Activated CD8-positive, alpha-beta memory T cell treated with anti-CD3 and anti-CD28 coated beads, Interleukin-2, amount 50 U/mL, for 1 hour (primary cell): ENCODE results near the gene NIPAL3.

Source experiments
- DNase-seq: peaks from one replicate; pipeline ENCODE4 v3.0.0-alpha.2; 2020; ENCODE audit errors: extremely low read depth

The NIPAL3 gene

DNA sequence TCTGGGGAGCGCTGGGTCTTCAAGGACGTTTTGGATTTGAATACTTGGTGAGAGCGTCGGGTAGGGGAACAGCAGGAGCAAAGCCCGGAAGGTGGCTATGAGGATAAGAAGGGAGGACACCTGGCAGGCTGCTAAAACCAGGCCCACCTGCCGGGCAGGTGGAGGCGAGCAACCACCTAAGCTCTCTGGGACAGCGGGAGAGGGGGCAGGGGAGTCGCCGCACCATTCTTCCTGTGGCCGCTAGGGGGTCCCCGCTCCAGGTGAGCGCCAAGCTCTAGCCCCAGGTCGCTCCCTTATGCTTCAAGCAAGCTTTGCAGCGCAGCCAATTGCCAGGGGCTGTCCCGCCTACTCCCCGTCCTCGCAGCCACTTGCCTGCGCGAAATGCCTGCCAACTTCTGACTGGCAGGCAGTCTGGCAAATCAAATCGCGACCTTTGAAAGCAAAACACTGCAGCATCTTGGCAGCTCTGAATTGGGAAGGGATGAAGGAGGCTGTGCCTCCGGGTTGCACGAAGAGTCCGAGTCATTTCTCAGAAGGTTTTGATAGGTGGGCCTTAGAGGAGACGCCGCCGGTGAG, at the start of gene NIPAL3:
NIPAL3 (plus strand) TSS at position 469 of the 576 bp plus-strand sequence. CDS start 3,746 bp downstream, outside the sequence.
- DNase-seq: peak; percentile 97

DNA sequence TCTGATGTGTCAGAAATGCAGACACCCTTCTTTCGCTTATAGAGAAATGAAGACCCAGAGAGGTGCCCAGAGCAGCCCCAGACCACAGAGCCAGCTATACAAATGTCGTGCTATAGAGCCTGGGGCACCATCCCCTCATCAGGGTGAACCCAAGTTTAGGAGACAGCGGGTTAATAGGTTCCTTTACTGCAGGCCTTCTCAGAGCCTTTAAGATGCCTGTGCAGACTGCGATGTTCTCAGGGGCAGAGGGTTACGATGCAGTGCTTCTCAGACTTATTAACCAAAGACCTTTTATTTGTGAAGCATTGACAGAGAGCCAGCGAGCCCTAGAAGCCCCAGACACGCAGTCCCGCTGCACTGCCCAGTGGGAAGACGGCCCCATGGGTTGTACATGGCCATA, 48.9 kb upstream of the NIPAL3 start:
- no peak for DNase-seq

DNA sequence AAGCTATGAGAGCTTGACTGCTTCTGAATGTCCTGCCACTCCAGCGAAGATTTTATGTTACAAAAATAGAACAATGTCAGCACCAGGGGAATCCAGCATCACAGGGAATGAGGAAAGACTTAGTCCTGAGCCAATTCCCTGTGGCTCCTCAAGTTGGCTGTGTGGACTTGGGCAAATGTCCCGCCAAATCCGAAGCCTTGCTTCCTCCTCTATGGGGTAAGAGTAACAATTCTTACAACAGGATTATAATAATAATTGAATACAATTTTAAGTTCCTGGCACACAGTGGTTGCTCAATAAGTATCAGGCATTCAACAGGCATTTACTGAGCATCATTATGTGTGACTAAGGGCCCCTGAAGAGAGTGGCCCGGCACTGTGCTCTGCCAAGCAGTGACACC, 46.4 kb upstream of the NIPAL3 start:
- no peak for DNase-seq

DNA sequence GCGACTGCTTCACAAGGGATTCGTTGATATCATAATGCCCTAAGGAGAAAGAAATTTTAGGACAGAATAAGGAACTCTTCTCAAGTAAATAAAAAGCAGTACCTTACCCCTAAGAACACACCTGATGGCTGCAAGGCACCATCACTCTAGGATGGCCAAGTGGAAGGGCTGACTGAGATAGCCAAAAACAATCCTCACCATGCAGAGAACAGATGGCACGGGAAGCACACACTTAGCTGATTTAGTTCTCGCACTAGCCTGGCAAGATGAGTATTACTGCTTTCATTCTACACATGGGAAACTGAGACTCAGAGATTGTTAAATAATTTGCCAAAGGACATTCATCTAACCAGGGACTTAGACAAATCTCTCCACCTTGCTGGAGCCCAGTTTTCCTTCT, 45.8 kb upstream of the NIPAL3 start:
- no peak for DNase-seq

DNA sequence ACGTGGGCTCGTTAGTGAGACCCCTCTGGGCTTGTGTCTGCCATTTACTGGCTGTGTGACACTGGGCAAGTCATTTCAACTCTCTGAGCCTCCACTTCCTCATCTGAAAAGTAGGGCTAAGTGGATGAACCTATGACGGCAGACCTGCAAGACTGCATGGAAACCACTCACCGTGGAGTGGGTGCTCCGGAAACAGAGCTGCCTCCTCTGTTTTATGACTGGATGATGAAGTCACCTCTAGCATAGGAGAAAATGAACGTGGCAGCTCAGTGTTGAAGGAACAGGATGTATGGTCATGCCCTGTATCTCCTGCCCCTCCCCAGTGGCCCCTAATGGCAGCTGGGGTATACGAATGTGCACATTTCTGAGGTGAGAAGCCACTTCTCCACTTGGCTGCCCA, 42.6 kb upstream of the NIPAL3 start:
- no peak for DNase-seq

DNA sequence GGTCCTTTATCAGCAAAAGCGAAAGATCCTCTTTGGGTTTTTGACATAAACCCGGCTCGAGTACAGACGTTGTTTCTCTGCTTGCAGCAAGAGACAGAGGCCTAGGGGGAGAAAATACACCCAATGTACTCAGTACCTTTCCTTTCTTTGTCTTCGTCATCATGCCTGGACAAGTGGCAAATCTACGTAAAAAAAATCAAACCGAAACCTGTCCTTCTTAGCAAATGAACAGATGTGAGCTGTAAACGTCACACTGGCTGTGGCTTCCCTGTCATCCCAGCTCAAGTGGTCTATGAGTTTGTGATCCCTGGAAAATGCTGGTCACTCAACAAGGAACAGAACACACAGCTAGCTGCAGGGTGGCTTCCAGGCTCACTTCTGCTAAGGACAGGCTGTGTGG, 41.9 kb upstream of the NIPAL3 start:
- no peak for DNase-seq

DNA sequence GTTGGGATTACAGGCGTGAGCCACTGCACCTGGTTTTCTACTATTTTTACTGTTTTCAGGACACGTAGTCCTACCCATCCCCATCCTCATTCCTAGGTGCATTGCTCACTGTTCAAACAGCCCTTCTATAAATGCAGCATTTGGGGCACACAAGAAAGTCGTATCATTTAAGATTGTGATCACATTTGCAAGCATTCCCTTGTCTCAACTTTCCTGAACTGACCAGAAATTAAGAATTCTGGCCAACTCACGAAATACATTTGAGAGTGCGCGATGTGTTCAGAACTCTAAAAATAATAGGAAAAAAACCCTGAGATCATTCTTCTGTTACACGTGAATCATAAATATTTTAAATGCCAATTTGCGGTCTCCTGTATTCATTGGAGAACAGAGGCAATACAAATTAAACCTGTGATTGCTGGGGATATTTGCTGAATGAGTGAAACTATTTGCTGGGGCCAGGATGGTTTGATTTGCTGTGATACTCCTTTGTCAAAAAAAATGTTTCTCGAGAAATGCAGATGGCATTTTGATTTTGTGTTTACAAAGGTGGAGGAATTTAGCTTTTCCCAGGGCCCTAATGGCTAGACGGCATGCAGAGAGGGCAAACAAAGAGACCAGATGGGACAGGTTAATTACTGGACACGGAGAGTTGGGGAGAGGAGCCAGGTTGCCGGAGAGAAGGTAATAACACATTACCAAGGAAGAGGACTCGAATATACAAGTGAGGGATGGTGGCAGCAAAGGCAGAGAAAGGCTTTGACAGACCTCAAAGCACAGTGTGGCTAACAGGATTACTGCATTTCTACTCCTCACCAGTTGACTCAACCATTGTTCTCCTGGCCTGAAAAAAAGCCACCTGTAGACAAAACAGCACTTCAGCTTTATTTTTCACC, 40.5 kb upstream of the NIPAL3 start:
- no peak for DNase-seq

DNA sequence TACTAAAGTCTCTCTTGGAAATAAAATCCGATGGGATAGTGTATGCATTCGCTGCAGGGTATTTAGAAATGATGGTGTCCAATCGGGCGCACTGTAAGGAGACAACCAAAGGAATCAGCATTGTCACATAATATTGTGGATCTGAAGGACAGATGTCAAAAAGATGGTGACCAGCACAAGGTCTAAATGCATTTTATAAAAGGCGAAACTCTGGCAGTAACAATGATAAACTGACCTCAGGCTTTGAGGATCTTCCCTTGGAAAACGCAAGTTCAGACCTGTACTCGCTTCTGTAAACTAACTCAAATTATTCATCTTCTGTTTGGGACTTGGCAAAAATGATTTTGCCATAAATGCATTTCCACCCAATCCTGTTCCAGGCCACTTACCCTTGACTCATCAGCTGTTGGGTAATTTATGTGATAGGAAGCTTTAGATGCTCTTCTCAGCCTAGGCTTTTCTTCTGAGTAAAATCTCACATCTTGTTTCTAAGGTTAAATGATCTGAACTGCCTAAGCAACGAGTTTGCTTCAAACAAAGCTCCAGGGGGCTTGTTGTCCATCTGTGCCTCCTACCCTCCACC, 35.8 kb upstream of the NIPAL3 start:
- DNase-seq: no peak

DNA sequence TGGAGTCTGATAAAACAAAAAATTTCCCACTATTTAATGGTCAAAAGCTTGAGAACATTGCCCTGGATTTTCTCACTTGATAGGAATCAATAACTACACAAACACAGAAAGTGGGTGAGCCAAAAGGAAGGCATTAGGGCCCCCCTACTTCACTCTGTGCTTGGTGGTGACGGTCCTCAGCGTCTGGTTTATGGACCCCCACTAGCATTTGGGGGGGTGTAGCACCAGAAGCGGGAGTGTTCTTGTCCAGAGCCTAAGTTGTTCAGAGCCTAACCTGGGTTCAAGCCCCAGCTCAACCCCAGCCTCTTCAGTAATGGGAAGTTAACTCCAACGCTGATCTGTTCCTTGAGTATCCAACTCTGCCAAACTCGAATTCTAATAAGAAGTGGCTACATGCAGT, 35.1 kb upstream of the NIPAL3 start:
- no peak for DNase-seq

DNA sequence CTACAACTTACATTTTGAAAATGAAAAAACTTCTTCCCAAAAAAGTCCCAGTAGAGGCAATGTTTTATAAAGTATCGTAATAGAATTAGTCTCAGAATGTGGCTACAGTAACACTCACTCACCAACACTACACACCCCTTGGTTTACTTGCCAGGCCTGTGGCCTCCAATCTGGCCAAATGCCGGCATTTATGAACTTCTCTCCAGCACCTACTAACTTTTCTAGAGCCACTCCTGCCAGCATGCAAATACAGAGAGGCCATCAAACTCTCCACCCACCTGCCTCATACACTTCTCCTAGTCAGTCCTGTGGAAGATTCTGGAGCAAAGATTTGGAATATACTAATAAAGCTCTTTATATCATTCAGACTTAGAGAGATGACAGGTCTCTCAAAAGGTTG, 34.3 kb upstream of the NIPAL3 start:
- DNase-seq: no peak

DNA sequence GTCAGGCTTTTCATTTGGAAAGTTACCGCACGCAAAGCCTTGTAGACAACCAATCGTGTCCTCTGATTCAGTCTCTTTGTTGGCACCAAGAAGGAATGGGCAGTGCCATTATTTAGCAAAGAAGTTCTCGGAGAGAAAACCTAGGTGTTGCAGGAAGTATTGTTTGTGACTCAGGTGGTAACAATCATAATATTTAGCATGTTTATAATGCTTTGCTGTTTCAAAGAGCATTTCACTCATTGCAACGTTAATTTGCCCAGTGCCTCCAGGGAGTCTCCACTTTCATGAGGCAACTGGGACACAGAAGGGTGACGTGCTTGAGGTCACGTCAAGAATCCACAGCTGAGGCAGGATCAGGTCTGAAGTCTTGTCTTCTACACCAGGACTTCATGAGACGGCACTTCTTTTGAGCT, 33.4 kb upstream of the NIPAL3 start:
- DNase-seq: no peak

DNA sequence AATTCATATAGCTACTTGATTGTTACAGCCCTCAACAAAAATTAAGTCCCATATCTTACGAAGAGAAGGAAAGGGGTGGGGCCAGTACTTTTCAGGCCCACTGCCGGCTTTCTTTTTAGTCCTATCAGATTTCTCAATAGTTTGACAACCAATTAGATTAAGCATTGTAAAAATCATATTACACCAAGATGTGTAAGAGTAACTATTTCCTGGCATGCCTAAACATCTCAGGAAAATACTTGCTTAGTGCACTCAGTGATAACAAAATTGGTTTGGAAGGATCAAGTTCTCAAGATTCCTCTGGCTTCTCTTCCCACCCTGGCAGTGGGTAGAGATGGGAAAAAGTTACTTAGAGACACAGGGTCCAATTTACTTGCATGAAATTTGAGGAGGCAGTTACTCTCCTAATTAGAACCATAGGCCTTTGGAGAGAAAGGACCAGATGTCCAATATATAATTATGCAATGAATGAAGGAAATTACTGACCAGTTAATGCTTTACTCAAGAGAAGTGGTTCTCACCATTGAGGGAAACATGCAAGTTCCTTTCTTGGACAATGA, 32.1 kb upstream of the NIPAL3 start:
- DNase-seq: no peak

DNA sequence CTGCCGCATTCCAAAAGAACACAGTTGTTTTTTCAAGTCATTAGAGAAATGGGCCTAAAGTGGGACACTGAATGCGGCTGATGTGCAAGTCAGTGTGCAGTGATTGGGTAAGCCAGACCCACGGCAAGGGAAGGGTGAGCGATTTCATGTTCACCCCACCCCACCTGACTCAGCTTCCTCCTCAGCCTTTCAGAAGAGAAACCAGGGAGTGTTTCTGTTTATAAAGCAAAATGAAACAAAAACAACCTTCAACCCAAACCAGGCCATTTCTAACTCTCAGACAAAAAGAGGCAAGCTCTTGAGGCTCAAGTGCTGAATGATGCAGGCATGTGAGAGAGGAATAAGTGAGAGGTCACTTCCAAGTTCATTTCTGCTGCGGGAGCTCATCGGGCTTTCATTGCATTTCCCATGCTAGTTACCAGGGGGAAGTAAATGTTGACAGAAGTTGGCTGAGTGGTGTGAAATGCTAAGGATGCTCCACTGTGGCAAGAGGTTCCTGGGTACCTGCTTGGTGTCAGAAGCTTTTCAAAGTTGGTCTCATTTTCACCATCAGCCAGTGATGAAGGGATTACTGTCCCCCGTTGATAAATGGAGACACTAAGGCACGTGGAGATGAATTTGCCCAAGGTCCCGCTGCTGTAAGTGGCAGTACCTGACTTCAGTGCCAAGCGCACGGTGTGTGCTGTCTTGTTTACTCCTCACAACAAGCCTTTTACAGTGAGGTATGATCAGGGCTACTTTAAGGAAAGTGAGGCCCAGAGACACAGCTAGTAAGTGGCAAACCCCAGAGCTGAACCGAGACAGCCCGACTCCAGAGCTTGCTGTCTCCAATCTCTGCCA, 31.1 kb upstream of the NIPAL3 start:
- DNase-seq: no peak

DNA sequence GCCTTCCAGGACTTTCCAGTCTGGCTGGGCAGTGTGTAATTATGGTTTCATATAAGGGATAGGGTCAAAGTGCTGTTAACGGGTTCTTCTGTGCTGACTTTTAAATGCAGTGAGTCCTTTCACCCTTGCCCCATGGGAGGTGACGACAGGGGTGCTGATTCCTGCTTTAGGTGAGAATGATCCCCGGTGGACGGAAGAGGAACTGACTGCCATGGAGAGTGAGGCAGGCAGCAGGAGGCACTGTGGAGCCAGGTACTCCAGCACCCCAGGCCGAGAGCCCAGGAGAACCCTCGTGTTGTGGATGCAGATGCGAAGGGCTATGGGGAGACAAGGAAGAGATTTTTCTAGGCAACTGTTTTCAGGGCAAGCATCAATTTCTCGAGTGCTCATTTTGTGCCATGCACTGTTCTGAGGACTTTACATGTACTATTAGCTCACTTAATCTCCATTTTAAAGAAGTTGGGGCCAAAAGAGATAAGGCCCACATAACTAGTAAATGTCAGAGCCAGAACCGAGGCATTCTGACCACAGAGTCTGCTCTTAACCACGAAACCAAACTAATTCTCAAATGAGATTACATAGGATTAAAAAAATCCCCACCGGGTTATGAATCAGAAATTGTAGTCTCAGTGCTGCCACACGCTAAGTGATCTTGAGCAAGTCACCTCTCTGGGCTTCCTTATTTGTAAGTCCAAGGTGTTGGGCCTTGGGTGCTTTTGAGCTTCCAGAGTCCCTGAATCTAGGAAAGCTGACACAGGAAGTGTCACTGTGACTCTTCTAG, 30.3 kb upstream of the NIPAL3 start:
- DNase-seq: no peak

DNA sequence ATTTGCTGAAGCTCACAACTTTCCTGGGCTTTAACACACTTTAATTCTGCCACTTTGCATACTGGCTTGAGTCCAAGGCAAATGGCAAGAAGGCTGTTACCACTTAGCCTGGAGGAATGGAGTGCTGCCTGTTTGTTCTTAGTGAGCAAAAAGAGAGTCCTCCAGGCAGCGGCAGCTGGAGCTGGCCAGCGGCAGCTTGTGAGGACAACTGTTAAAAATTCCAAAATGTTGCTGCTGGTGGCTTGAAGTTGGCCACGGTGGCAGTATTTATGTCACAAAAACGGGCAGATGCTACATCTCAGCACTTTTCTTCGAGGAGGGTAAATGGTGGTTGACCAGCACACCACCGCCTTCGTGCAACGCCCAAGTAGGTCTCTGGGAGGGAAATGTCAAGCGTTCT, 29.4 kb upstream of the NIPAL3 start:
- no peak for DNase-seq

DNA sequence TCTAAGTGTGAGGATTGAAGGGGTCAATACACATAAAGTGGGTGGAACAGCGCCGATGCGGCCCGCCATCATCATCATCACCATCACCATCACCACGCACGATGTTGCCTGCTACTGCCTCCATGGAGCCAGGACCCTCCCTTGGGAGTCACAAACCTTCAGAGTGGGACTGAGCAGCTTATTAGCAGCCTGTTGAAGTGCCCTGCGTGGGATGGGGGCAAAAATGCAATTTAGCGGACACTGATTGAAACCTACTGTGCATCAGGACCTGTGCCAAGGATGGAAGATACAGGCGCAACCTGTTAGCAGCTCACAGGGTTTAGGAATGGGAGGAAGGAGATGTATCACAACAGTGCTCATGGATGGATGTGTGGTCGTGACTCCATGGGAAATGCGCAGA, 28.7 kb upstream of the NIPAL3 start:
- no peak for DNase-seq

DNA sequence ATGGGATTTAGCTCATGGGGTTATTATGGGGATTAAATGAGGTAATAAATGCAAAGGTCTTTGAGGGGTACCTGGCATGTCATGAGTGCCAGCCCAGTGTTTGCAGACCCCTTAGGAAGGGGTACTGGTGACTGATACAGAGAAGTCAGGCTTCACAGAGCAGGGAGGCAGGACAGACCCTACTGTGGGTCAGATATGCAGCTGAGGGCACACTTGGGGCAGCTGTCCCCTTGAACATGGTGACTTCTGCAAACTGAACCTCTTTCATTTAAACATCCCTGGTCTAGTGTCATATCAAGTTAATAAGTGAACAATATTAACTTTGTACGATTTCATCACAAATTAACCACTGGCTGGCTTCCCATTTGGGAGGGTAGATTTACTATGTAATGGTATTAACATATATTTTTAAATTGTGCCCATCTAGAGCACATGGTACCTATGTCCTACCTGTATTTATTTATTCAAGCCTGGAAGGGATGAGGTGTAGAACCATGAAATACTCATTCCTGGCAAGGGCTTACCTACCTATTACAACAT, 27.9 kb upstream of the NIPAL3 start:
- no peak for DNase-seq

DNA sequence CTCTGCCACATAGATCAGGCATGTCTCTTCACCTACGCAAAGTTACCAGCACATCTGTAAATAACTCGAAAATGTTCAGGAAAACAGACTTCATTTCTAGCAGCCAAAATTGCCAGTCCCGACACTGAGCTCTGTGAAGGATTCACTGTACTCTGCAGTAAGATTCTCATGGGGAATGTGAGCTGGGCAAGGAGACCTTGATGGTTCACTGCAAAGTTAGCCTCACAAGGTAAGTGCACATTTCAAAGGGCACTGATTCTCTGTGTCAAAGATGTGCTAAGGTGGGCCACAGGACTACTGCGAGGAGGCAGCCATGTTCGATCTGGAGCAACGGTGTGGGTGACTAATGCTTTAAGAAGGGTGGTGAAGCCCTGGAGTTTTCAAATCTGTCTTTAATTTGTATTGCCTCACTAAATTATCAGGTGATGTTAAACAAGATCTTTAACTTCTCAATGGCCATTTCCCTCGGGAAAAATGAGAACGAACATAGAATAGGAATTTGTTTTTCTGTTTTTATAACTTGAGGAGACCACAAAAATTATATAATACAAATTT, 27.2 kb upstream of the NIPAL3 start:
- DNase-seq: no peak

DNA sequence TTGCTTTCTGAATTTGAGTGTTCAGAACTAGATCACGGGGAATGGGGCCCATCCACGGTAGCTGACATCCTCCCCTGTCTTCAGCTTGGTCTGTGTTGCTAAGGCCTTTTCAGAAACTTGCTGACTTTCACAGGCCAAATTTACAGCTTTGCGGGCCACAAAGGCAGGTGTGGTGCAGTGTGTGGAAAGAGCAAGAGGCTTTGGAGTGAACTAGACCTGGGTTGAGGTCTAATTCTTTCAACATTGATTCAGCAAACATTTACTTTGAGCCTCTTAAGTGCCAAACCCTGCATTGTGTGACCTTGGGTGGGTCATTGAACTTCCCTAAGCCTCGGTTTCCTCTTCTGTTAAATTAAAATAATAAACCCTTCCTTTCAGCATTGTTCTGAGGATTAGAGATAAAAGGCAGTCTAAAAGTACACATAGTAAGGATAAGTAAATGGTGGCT, 26.3 kb upstream of the NIPAL3 start:
- DNase-seq: no peak
